Neural cell (in vitro differentiated cells): Measurements from ENCODE around the gene ATP7B.

ENCODE experiments used
- EZH2 ChIP-seq: fragments of 200-600, 300-800 bp; shearing (Covaris generic), sonication (generic); IDR thresholded peaks from 2 replicates; pipeline ENCODE4 v1.6.1; 2014; ENCODE audit warnings: antibody characterized with exemption, low read length, borderline replicate concordance, mild to moderate bottlenecking; ENCODE audit not compliant: insufficient read depth, poor library complexity, severe bottlenecking
- MXI1 ChIP-seq: fragments of 450-650 bp; conservative IDR thresholded peaks from 2 replicates; pipeline ENCODE4 v1.6.1; 2014; ENCODE audit warnings: antibody characterized with exemption, mild to moderate bottlenecking; ENCODE audit not compliant: poor library complexity, severe bottlenecking
- TAF1 ChIP-seq: IDR thresholded peaks from 2 replicates; pipeline ENCODE4 v1.6.1; 2012; ENCODE audit warnings: low read depth
- TF ChIP-seq, protein P1 (sequence below): fragments of 450-650 bp; IDR thresholded peaks from 2 replicates; pipeline ENCODE4 v1.5.1; 2014; ENCODE audit warnings: antibody characterized with exemption, mild to moderate bottlenecking, moderate library complexity; ENCODE audit not compliant: poor library complexity, severe bottlenecking
- TF ChIP-seq, protein P2 (sequence below): IDR thresholded peaks from 2 replicates; pipeline ENCODE4 v1.6.1; 2012; ENCODE audit warnings: borderline replicate concordance

DNA sequence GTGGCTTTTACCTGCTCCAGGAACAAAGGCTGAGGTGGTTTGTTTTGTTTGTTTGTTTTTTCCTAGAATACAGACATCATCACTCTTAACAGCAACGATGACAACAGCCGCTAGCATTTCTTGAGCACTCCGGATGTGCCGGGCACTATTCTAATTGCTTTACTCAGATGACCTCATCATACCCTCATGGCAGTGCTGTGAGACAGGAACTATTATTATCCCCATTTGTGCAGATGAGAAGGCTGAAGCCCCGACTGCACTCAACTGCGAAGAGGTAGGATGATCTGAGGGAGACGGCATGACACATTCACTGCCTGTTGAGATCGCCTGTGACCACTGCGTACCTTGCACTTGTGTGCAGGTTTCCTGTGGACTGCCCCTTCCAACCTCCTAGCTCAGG is 83.0 kb downstream of the ATP7B start:
- TF ChIP-seq TAF1 (no peak), EZH2 (no peak), MXI1 (no peak)
- TF ChIP-seq, protein P1, sequence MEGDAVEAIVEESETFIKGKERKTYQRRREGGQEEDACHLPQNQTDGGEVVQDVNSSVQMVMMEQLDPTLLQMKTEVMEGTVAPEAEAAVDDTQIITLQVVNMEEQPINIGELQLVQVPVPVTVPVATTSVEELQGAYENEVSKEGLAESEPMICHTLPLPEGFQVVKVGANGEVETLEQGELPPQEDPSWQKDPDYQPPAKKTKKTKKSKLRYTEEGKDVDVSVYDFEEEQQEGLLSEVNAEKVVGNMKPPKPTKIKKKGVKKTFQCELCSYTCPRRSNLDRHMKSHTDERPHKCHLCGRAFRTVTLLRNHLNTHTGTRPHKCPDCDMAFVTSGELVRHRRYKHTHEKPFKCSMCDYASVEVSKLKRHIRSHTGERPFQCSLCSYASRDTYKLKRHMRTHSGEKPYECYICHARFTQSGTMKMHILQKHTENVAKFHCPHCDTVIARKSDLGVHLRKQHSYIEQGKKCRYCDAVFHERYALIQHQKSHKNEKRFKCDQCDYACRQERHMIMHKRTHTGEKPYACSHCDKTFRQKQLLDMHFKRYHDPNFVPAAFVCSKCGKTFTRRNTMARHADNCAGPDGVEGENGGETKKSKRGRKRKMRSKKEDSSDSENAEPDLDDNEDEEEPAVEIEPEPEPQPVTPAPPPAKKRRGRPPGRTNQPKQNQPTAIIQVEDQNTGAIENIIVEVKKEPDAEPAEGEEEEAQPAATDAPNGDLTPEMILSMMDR: no peak
- TF ChIP-seq, protein P2, sequence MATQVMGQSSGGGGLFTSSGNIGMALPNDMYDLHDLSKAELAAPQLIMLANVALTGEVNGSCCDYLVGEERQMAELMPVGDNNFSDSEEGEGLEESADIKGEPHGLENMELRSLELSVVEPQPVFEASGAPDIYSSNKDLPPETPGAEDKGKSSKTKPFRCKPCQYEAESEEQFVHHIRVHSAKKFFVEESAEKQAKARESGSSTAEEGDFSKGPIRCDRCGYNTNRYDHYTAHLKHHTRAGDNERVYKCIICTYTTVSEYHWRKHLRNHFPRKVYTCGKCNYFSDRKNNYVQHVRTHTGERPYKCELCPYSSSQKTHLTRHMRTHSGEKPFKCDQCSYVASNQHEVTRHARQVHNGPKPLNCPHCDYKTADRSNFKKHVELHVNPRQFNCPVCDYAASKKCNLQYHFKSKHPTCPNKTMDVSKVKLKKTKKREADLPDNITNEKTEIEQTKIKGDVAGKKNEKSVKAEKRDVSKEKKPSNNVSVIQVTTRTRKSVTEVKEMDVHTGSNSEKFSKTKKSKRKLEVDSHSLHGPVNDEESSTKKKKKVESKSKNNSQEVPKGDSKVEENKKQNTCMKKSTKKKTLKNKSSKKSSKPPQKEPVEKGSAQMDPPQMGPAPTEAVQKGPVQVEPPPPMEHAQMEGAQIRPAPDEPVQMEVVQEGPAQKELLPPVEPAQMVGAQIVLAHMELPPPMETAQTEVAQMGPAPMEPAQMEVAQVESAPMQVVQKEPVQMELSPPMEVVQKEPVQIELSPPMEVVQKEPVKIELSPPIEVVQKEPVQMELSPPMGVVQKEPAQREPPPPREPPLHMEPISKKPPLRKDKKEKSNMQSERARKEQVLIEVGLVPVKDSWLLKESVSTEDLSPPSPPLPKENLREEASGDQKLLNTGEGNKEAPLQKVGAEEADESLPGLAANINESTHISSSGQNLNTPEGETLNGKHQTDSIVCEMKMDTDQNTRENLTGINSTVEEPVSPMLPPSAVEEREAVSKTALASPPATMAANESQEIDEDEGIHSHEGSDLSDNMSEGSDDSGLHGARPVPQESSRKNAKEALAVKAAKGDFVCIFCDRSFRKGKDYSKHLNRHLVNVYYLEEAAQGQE: no peak
